ENCODE data around the gene APOC1.
"Not testable (repeated sequence)": the region's sequence is repeated elsewhere in the genome, so short reads cannot be mapped to it uniquely, and the experiment has no call there.

The APOC1 gene

GRCh38 chr19:44914433-44915206 lies at the start of gene APOC1:
Gene APOC1, plus strand, starts transcription at chr19:44914608. Its CDS starts 284 bp downstream, at chr19:44914892.
- peak; percentile 68 to 69 for DNase-seq

GRCh38 chr19:44865196-44865767 lies 49.1 kb upstream of the APOC1 start:
- no peak for DNase-seq

GRCh38 chr19:44866664-44867063 lies 47.7 kb upstream of the APOC1 start:
- DNase-seq: no peak

- no peak for DNase-seq
Observed at GRCh38 chr19:44867578-44867977, 46.8 kb upstream of the APOC1 start.

- no peak for DNase-seq
Observed at GRCh38 chr19:44869733-44870470, 44.5 kb upstream of the APOC1 start.

GRCh38 chr19:44871809-44872208 lies 42.6 kb upstream of the APOC1 start:
- no peak for DNase-seq

- no peak for DNase-seq
Observed at GRCh38 chr19:44872661-44873060, 41.7 kb upstream of the APOC1 start.

- no peak for DNase-seq
Observed at GRCh38 chr19:44874317-44874716, 40.1 kb upstream of the APOC1 start.

- no peak for DNase-seq
Observed at GRCh38 chr19:44875666-44876451, 38.5 kb upstream of the APOC1 start.

- DNase-seq: no peak
Observed at GRCh38 chr19:44876930-44877535, 37.4 kb upstream of the APOC1 start.

GRCh38 chr19:44878120-44878865 lies 36.1 kb upstream of the APOC1 start:
- no peak for DNase-seq

- no peak for DNase-seq
Observed at GRCh38 chr19:44879309-44880065, 34.9 kb upstream of the APOC1 start.

- no peak for DNase-seq
Observed at GRCh38 chr19:44882063-44882462, 32.3 kb upstream of the APOC1 start.

- DNase-seq: not testable (repeated sequence)
Observed at GRCh38 chr19:44882619-44883397, 31.6 kb upstream of the APOC1 start.

- no peak for DNase-seq
Observed at GRCh38 chr19:44883922-44884321, 30.5 kb upstream of the APOC1 start.

- no peak for DNase-seq
Observed at GRCh38 chr19:44884566-44884965, 29.8 kb upstream of the APOC1 start.

GRCh38 chr19:44886141-44886540 lies 28.3 kb upstream of the APOC1 start:
- no peak for DNase-seq

- no peak for DNase-seq
Observed at GRCh38 chr19:44887648-44888047, 26.8 kb upstream of the APOC1 start.

GRCh38 chr19:44888335-44888734 lies 26.1 kb upstream of the APOC1 start:
- DNase-seq: not testable (repeated sequence)

GRCh38 chr19:44889830-44890365 lies 24.5 kb upstream of the APOC1 start:
- no peak for DNase-seq

All from activated CD4-positive, alpha-beta T cell treated with anti-CD3 and anti-CD28 coated beads, Interleukin-2, amount 50 U/mL, for 4 hours (primary cell).